GM12873 (cell line): ENCODE measurements around the gene SOX6.

Experiments
- TF ChIP-seq, protein P1 (sequence below): IDR thresholded peaks from 2 replicates; pipeline ENCODE4 v1.5.1; 2012; ENCODE audit warnings: low read depth, mild to moderate bottlenecking, moderate library complexity, low read length, control low read depth; ENCODE audit not compliant: insufficient read depth; ENCODE audit errors: missing control alignments

Gene SOX6

DNA sequence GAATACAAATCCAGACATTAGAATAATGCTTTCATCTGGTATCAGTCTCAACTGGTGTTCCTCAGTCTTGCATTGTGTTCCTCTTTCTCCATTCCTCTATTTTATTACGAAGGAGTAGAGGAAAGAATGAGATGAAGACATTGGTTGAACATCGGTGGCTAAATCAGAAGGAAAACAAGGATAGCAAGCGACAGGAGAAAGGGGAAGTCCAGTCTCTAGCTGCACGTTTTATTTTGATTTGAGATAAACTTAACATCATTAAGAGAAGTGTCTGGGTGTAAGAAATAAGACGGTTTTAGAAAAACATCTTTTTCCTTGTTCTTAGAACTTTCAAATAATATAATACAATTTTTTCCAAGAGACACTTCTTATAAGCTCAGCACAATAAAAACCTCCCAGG is 6.2 kb downstream of the SOX6 start:
- TF ChIP-seq, protein P1, sequence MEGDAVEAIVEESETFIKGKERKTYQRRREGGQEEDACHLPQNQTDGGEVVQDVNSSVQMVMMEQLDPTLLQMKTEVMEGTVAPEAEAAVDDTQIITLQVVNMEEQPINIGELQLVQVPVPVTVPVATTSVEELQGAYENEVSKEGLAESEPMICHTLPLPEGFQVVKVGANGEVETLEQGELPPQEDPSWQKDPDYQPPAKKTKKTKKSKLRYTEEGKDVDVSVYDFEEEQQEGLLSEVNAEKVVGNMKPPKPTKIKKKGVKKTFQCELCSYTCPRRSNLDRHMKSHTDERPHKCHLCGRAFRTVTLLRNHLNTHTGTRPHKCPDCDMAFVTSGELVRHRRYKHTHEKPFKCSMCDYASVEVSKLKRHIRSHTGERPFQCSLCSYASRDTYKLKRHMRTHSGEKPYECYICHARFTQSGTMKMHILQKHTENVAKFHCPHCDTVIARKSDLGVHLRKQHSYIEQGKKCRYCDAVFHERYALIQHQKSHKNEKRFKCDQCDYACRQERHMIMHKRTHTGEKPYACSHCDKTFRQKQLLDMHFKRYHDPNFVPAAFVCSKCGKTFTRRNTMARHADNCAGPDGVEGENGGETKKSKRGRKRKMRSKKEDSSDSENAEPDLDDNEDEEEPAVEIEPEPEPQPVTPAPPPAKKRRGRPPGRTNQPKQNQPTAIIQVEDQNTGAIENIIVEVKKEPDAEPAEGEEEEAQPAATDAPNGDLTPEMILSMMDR: no peak

DNA sequence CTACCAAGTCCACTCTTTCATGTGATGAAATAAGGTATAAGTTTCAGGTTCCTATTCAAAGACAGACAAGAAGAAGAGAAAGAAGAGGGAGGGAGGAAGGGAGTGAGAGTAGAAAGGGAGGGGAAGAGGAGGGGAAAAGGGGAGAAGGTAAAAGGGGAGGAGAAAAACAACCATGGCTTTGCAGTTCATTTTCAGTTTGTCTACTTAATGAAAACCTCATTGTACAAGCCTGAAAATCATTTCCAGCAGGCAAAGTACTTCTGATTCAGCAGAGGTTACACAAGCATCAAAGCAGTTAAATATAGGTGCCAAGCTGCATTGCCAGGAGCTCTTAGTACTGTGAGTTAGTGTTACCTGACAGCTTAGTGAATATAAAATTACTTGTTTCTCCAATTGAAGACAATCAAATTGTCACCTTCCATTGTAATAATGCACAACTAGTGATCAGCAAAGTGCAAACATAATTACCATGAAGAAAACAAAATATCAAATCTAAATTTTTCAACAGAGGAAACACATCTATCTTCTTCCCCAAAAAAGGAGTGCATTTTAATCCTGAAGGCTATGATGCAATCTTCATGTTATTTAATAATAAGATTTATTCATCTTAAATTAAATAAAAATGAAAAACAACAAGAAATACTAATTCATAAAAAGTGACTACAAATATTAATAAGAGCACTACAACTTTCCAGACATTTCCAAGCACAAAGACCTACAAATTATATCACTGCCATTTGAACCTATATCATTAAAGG is 8.2 kb downstream of the SOX6 start:
- TF ChIP-seq, protein P1: no peak

- TF ChIP-seq, protein P1: no peak
Observed at GRCh38 chr11:16346975-16347374, 9.4 kb downstream of the SOX6 start.

DNA sequence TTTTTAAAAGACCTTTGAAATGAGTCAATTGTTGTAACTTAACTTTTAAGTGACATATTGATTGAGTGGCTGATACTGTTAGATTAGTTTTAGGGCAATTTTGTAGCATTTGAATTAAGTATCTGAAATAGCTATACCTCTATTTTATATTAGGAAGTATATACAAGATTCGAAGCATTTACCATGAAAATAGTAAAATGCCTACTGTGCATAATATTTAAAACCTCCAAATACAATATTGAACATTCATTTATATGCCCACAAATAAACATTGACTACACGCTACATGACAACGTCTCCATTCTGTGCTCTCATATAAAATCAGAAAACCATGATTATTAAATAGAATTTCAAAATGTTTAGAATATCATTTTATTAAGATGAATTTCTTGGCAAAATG is 14.5 kb downstream of the SOX6 start:
- TF ChIP-seq, protein P1: no peak

GRCh38 chr11:16338393-16338792 is 18.0 kb downstream of the SOX6 start:
- TF ChIP-seq, protein P1: no peak

GRCh38 chr11:16337421-16338213 is 18.7 kb downstream of the SOX6 start:
- TF ChIP-seq, protein P1: no peak

GRCh38 chr11:16336721-16337120 is 19.6 kb downstream of the SOX6 start:
- TF ChIP-seq, protein P1: no peak
